Measurements from ENCODE around the gene MIS18A.
"Not testable (repeated sequence)": the region's sequence is repeated elsewhere in the genome, so short reads cannot be mapped to it uniquely, and the experiment has no call there.

The MIS18A gene

GRCh38 chr21:32304998-32305397 is 26.1 kb upstream of the MIS18A start:
- DNase-seq = no peak

DNA sequence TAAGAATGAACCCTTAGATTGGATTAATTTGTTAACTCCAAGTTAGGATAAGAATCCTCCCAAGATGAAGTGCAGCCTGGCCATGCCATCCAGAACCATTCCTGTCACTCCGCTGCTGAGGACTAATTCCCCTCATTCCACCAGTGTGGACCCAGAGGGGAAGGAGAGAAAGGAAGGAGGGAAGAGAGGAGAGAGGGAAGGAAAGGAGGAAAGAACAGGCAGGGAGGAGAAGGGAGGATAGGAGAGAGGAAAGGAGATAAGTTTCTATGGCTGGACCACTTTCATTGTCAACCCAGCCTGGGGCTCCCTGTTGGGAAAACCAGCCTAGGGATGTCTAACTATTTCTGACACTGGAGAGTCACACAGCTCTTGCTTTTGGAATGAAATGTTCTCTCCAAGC is 24.5 kb upstream of the MIS18A start:
- no peak for DNase-seq

DNA sequence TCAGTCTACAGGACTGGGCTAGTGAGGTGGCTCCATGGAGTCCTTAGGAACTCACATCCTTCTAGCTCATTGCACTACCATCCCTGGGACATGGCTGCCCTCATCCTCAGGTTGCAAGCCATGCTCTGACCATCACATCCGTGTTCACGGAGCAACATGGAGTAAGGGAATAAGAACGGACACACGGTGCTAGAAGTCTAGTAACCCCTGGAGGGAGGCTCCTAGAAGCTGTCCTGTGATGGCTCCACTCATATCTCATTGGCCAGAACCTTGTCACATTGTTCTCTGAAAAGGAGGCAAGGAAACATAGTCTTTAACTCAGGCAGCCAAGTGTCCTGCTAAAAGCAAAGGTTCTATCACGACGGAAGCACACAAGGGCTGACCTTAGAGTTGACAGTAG is 23.7 kb upstream of the MIS18A start:
- DNase-seq = no peak

GRCh38 chr21:32301596-32301995 is 22.7 kb upstream of the MIS18A start:
- no peak for DNase-seq

DNA sequence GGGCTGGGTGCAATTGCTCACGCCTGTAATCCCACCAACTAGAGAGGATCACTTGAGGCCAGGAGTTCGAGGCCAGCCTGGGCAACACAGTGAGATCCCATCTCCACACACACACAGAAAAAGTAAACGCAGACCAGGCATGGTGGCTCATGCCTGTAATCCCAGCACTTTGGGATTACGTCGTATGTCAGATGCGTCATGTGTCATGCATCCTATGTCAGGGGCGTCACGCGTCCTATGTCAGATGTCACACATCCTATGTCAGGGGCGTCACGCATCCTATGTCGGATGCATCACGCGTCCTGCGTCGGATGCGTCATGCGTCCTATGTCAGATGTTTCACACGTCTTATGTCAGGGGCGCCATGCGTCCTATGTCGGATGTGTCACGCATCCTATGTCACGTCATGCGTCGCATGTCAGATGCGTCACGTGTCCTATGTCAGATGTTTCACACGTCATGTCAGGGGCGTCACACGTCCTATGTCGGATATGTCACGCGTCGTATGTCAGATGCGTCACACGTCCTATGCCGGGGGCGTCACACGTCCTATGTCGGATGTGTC is 21.4 kb upstream of the MIS18A start:
- no peak for DNase-seq

- no peak for DNase-seq
These were observed 20.8 kb upstream of the MIS18A start for GRCh38 chr21:32299695-32300094.

DNA sequence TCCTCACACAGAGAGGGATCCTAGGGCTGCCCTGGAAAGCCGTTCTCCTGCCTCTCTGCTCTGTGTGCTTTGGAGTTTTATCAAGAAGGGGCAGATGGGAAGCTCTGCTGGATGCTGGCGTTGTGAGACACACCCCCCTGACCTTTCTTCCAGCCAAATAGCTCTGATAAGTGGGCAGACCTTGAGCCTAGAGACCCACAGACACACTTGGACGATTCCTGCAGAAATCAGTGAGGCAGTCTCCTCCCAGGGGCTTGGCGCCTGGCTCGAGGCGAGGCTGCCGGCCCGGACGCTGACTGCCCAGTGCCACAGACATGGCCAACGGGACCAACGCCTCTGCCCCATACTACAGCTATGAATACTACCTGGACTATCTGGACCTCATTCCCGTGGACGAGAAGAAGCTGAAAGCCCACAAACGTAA is 19.8 kb upstream of the MIS18A start, which contains the start of gene MRAP:
Gene MRAP (plus strand): TSS at position 198 of the 424 bp plus-strand sequence. CDS start 117 bp downstream, at position 315.
- DNase-seq = no peak

GRCh38 chr21:32298148-32298559 is 19.3 kb upstream of the MIS18A start:
- DNase-seq = no peak

DNA sequence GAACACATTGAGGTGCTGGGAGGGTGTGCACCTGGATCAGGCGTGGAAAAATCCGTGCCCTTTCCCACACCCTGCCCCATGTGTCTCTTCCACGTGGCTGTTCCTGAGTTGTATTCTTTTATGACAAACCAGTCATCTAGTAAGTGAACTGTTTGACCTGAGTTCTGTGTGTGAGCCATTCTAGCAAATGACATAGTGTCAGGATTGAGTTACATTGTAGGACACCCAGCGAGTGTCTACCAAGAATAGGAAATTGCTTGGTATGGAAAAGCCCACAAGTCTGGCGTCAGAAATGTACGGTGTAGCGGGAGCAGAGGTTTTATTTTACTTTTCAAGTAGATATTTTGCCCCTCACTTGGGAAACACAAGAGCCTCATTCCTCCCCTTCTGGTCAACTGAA is 18.6 kb upstream of the MIS18A start:
- no peak for DNase-seq

GRCh38 chr21:32285476-32285875 is 6.6 kb upstream of the MIS18A start:
- DNase-seq = no peak

GRCh38 chr21:32282992-32283391 is 4.1 kb upstream of the MIS18A start:
- no peak for DNase-seq

DNA sequence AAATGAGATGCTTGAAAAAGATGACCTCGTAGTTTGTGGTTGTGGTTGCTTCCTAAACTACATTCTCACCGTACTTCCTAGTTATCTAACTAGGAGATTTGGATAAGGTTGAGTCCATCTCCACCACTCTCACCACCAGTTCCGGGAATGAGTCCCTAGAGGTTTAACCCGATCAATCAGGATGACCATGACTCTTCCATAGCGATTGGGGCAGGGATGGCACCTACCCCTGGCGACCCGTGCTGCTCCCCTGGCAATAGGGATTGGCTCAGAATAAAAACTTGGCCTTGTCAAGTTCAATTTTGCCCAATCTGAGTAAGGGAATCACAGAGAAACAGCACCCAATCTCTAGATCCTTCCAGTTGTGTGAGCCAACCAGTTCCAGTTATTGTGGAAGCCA is 2.7 kb upstream of the MIS18A start:
- DNase-seq = no peak

GRCh38 chr21:32279377-32279680 is 480 bp upstream of the MIS18A start:
- no peak for DNase-seq

DNA sequence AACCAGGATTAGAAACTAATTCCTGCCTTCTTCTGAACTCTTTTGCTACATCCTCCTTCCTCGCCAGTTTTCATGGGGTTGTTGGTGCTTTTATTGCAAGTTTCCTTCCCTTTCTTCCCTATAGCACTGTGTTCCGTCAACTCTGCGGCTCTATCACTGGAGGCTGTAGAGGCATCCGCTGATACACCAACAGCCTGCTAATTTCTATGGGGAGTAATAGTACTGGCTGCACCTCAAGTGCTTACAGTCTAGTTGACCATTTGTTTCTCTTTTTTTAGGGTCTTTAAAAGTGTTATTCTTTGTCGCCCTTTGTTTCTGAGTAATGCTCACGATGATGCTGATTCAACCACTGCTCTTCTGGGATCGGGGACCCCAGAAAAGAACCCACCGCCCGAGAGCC is 746 bp downstream of the MIS18A start:
- DNase-seq = no peak

GRCh38 chr21:32276671-32277070 is 2.2 kb downstream of the MIS18A start:
- no peak for DNase-seq

DNA sequence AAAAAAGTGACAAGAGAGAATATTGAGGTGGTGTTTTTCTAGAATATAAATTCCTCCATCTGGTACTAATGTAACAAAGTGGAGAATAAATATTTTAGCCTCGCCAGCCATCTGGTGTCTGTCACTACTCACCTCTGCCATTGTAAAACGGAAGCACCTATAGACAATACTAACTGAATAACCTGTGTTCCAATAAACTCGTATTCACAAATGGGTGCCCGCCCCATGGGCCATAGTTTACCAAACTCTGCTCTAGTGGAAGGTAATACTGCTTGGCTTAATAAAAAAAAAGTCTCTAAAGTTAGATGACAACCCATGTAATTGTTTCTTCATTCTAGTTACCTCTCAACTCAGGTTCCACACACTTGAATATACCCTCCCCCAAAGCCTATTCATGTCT is 8.1 kb downstream of the MIS18A start:
- no peak for DNase-seq

DNA sequence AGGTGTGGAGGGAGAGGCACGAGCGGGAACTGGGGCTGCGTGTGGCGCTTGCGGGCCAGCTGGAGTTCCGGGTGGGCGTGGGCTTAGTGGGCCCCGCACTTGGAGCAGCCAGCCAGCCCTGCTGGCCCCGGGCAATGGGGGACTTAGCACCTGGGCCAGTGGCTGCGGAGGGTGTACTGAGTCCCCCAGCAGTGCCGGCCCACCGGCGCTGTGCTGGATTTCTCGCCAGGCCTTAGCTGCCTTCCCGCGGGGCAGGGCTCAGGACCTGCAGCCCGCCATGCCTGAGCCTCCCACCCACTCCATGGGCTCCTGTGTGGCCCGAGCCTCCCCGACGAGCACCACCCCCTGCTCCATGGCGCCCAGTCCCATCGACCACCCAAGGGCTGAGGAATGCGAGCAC is 13.5 kb downstream of the MIS18A start:
- not testable (repeated sequence) for DNase-seq

GRCh38 chr21:32261929-32262328 is 16.9 kb downstream of the MIS18A start:
- DNase-seq = no peak

- no peak for DNase-seq
These were observed 18.7 kb downstream of the MIS18A start for GRCh38 chr21:32260130-32260529.

- DNase-seq = not testable (repeated sequence)
These were observed 20.1 kb downstream of the MIS18A start for GRCh38 chr21:32258786-32259048.

DNA sequence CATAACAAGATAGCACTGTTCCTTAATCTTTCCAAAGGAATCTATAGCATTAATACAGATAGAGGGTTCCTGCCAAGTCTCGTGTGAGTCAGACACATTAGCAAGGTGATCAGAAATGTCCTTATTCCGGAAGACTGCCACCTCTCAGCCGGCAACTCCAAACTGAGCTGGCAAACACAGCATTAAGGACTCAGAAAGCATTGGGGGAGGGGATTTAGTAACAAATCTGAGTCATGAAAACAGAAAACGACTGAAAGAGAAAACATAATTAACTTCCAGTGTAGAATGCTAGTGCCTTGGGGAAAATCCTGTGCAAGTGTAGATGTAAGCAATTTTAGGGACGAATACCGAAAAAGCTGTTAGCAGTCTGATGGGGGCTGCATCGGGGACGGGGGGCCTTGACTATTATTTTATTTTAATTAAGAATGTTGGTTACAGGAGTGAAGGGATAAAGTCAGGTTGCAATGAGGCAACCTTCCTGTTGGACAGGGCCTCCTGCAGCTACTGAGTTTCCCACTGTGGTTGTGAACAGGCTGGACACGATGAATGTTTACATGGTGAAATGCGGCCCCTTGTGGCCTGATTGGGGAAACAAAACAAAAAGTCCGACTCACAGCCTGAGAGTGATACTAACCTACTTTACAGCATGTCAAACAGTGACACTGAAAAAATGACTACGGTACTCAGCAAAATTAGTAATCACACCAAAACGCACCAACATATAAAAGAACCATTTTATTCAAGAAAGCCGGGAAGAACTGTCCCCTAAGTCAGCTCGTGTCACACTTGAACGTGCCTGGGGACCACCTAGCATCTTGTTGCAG is 20.7 kb downstream of the MIS18A start:
- peak; percentile 83 for DNase-seq

GRCh38 chr21:32256873-32257620 is 21.8 kb downstream of the MIS18A start:
- DNase-seq = peak; percentile 92

DNA sequence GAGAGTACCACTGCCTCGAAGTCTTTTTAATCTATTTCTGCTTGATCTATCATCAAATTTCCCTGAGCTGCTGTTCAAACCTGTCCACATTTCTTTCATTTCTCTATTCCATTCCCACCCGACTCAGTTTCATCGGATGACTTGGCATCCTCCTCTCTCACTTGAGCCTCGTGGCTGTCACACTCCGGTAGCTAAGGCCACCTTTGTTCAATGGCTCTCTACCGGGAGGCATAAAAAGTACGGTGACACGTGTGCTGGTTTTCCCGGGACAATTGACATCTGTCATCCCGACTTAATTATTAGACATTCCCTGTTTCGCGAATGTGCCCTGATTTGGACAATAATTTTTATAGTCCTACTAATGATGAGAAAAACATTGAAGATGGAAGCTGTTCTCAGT is 22.6 kb downstream of the MIS18A start:
- DNase-seq = no peak

DNA sequence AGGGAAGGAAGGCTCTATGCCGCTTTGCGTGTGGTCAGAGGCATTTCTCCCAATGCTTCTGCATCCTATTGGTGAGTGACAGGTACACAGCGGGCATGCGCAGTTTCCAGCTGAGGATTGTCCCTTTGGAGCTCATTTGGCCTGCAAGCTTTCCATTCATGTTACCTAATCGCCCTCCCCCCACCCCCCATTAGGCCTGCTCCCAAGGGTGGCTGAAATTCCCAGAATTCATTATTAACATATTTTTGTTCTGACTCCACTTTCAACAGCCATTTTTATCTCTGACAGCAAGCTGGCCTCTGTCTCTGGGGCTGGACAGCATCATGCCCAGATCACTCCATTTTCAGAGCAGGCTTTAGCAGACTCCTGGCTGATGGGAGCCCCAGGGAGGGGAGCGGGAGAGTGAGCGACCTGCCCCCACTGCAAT is 25.6 kb downstream of the MIS18A start:
- peak; percentile 82 for DNase-seq

Measured in fibroblast of skin of scalp (primary cell).